CD4-positive, alpha-beta T cell treated with Interleukin-4 for 4 hours (primary cell): ENCODE data around the gene L3MBTL4.

ENCODE experiments used
- DNase-seq: peaks from one replicate; pipeline ENCODE4 v3.0.0-alpha.2; 2020

L3MBTL4 gene

GRCh38 chr18:6362559-6363129 lies 52.1 kb downstream of the L3MBTL4 start:
- DNase-seq: no peak

GRCh38 chr18:6357668-6358067 lies 57.0 kb downstream of the L3MBTL4 start:
- no peak for DNase-seq

GRCh38 chr18:6355789-6356589 lies 58.7 kb downstream of the L3MBTL4 start:
- DNase-seq: peak; percentile 2

GRCh38 chr18:6352275-6352674 lies 62.4 kb downstream of the L3MBTL4 start:
- no peak for DNase-seq

GRCh38 chr18:6342990-6343389 lies 71.7 kb downstream of the L3MBTL4 start:
- no peak for DNase-seq

GRCh38 chr18:6341709-6342108 lies 73.0 kb downstream of the L3MBTL4 start:
- DNase-seq: no peak

GRCh38 chr18:6341303-6341702 lies 73.4 kb downstream of the L3MBTL4 start:
- DNase-seq: no peak

GRCh38 chr18:6340121-6340520 lies 74.6 kb downstream of the L3MBTL4 start:
- DNase-seq: no peak

- no peak for DNase-seq
These were observed 78.5 kb downstream of the L3MBTL4 start for GRCh38 chr18:6336239-6336638.

GRCh38 chr18:6333981-6334380 lies 80.7 kb downstream of the L3MBTL4 start:
- no peak for DNase-seq

- DNase-seq: no peak
These were observed 82.8 kb downstream of the L3MBTL4 start for GRCh38 chr18:6331872-6332271.

- DNase-seq: no peak
These were observed 83.9 kb downstream of the L3MBTL4 start for GRCh38 chr18:6330786-6331185.

GRCh38 chr18:6328621-6329010 lies 86.1 kb downstream of the L3MBTL4 start:
- DNase-seq: no peak

GRCh38 chr18:6327895-6328620 lies 86.7 kb downstream of the L3MBTL4 start:
- DNase-seq: no peak

GRCh38 chr18:6327485-6327884 lies 87.2 kb downstream of the L3MBTL4 start:
- no peak for DNase-seq

- DNase-seq: no peak
These were observed 88.1 kb downstream of the L3MBTL4 start for GRCh38 chr18:6326566-6326965.

- no peak for DNase-seq
These were observed 91.3 kb downstream of the L3MBTL4 start for GRCh38 chr18:6323319-6323889.

GRCh38 chr18:6315517-6316331 lies 99.0 kb downstream of the L3MBTL4 start:
- no peak for DNase-seq

GRCh38 chr18:6313415-6313814 lies 101.3 kb downstream of the L3MBTL4 start:
- DNase-seq: no peak

- no peak for DNase-seq
These were observed 103.1 kb downstream of the L3MBTL4 start for GRCh38 chr18:6311456-6312215.

GRCh38 chr18:6310714-6311113 lies 104.0 kb downstream of the L3MBTL4 start:
- DNase-seq: no peak

- DNase-seq: no peak
These were observed 116.8 kb downstream of the L3MBTL4 start for GRCh38 chr18:6297875-6298274.
